ENCODE measurements around the gene TNRC6A.
"Not testable (repeated sequence)": the region's sequence is repeated elsewhere in the genome, so short reads cannot be mapped to it uniquely, and the experiment has no call there.

Gene TNRC6A

DNA sequence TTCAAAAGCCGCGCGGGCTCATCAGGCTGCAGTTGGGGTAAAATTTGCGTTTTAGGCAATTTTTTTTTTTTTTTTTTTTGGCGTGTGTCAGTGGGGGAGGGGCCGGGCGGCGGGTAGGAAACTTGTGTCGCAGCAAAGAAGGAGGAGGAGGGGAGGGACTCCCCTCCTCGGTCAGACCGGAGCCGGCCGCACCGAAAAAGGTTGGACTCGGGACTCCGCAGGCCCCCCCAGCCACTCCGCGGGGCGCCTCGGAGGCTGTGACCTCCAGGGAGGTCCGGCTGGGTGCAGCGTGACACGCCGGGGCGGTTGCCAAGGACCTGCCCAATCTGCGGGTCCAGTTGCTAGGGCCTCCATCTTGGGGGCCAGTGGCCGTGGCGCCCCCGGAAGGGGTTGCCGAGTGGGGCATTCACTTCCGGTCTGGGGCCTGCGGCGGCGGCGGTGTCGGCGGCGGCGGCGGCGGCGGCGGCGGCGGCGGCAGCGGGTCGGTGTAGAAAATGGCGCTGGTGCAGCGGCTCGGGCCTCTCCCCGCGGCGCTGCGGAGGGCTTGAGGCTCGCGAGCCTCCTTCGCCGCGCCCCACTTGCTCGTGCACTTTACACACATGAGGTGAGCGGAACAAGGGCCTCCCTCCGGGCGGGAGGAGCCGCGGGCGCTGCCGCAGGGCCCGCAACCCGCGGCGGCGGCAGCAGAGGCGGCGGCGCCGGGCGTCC, at the start of gene TNRC6A:
TNRC6A (plus strand) TSS at position 409 of the 708 bp plus-strand sequence; CDS start at position 600, 191 bp downstream.
- DNase-seq (ENCODE audit: extremely low read depth in 1 of 2, low read depth in 1 of 2): peak; percentile 74 to 75

GRCh38 chr16:24681793-24682192, 47.7 kb upstream of the TNRC6A start:
- DNase-seq (ENCODE audit: extremely low read depth in 1 of 2, low read depth in 1 of 2): no peak

DNA sequence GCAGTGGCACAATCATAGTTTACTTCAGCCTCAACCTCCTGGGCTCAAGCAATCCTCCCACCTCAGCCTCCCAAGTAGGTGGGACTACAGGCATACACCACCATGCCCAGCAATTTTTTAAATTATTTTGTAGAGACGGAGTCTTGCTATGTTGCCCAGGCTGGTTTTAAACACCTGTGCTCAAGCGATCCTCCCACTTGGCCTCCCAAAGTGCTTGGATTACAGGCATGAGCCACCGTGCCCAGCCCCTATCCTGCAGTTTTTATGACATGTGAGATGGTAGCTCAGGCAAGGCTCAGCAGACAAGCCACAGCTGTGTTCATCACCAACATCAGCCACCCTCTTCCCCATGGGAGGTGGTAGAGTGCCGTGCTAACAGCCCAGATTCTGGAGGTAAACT, 46.2 kb upstream of the TNRC6A start:
- DNase-seq (ENCODE audit: extremely low read depth in 1 of 2, low read depth in 1 of 2): no peak

- no peak for DNase-seq (ENCODE audit: extremely low read depth in 1 of 2, low read depth in 1 of 2)
Observed at GRCh38 chr16:24683847-24684493, 45.5 kb upstream of the TNRC6A start.

DNA sequence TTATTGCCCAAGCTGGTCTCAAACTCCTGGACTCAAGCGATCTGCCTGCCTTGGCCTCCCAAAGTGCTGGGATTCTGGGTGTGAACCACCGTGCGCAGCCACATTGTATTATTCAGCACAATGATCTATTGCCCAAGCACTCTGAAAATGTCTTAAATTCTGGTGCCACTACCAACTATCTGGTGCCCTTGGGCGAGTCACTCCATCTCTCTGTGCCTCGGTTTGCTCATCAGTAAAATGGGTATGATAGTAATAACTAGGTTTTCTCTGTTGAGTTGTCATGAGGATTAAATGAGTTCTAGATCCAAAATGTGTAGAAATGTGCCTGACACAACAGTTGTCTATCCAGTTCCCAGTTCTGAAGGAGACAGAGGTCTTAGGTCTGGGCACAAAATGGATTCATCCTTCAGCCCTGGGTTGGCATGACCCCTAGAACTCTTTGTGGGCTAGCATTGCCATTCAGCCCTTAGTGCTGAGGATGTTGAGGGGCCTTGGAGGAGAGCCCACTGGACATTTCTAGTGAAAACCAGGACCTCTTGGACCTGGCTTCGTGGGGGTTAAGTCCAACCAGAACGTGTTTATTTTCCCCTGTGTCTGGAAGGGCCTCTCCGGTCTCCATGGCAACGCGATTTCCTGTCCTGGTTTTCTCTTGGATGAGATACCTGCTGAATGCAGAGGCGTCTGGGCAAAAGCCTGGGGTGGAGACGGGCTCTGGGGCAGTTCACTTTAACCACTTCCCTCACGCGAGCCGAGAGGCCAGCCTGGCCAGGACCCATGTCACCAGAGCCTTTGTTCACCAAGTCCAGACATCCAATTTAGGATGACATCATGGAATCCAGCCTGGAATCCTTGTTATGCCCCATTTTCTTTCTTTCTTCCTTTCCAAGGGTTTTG, 43.7 kb upstream of the TNRC6A start:
- DNase-seq (ENCODE audit: extremely low read depth in 1 of 2, low read depth in 1 of 2): no peak

DNA sequence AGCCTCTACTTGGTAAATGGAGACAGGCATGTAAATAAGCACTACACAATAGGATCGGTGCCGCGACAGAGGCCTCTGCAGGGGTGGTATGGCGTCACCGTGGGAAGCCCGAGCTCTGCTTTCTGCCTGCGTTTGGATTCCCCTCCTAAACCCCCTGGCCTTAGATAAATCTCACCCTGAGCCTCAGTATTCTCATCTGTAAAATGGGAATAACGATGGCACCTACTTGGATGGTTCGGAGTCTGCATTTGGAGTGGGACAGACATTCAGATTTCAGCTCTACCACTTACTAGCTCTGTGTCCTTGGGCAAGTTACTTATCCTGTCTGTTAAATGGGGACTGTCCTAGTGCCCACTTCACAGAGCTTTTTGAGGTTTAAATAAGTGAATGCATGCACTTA, 42.8 kb upstream of the TNRC6A start:
- no peak for DNase-seq (ENCODE audit: extremely low read depth in 1 of 2, low read depth in 1 of 2)

DNA sequence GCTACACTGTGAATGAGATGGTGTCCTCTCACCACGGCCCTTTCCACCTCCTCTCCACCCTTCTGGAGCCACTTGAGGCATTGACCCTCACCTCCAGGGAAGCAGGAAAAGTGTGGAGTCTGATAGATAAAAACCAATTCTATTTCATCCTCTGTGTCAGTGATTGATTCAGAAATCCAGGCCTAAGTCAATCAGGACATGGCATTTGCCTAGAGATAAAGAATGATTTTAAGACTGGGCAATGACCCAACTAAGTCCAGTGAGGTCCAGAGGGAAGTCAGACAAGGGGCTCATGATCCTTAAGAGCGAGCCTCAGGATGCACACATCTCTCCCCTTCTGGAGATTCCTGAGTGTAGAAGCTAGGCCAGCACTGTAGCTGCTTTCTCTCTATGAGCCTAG, 41.1 kb upstream of the TNRC6A start:
- no peak for DNase-seq (ENCODE audit: extremely low read depth in 1 of 2, low read depth in 1 of 2)

GRCh38 chr16:24689128-24689527, 40.3 kb upstream of the TNRC6A start:
- DNase-seq (ENCODE audit: extremely low read depth in 1 of 2, low read depth in 1 of 2): no peak

DNA sequence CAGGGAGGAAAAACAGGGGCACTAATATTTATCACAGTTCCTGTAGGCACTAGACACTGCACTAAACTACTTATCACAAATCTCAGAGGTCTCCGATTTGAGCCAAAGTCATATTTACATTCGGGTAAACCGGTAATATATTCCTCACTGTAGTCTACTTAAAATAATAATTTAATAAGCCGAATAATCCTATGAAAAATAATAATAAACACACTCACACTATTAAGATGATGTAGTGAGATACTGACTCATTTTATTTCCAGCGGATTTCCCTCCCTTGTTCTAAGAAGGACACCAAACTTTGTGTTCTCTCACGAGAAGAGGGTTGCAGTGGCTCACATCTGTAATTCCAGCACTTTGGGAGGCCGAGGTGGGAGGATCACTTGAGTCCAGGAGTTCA, 36.6 kb upstream of the TNRC6A start:
- DNase-seq (ENCODE audit: extremely low read depth in 1 of 2, low read depth in 1 of 2): no peak

GRCh38 chr16:24694931-24695330, 34.5 kb upstream of the TNRC6A start:
- DNase-seq (ENCODE audit: extremely low read depth in 1 of 2, low read depth in 1 of 2): no peak

- DNase-seq (ENCODE audit: extremely low read depth in 1 of 2, low read depth in 1 of 2): no peak
Observed at GRCh38 chr16:24696699-24697098, 32.8 kb upstream of the TNRC6A start.

DNA sequence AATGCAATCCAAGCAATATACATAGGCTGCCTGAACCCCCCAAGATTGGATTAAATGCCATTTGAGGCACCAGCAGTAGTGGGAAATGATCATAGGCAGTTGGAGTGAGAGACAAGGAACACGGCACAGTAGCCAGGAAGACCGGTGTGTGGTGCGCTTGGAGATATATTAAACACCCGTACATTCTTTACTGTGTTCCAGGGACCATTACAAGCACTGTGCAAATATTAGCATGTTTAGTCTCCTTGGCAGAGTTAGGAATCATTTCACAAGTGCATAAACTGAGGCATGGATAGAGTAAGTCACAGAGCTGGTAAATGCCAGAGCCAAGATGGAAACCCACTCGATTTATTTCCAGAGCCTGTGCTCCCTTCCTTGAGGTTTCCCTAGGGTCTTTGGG, 31.1 kb upstream of the TNRC6A start:
- no peak for DNase-seq (ENCODE audit: extremely low read depth in 1 of 2, low read depth in 1 of 2)

- no peak for DNase-seq (ENCODE audit: extremely low read depth in 1 of 2, low read depth in 1 of 2)
Observed at GRCh38 chr16:24699151-24699723, 30.2 kb upstream of the TNRC6A start.

DNA sequence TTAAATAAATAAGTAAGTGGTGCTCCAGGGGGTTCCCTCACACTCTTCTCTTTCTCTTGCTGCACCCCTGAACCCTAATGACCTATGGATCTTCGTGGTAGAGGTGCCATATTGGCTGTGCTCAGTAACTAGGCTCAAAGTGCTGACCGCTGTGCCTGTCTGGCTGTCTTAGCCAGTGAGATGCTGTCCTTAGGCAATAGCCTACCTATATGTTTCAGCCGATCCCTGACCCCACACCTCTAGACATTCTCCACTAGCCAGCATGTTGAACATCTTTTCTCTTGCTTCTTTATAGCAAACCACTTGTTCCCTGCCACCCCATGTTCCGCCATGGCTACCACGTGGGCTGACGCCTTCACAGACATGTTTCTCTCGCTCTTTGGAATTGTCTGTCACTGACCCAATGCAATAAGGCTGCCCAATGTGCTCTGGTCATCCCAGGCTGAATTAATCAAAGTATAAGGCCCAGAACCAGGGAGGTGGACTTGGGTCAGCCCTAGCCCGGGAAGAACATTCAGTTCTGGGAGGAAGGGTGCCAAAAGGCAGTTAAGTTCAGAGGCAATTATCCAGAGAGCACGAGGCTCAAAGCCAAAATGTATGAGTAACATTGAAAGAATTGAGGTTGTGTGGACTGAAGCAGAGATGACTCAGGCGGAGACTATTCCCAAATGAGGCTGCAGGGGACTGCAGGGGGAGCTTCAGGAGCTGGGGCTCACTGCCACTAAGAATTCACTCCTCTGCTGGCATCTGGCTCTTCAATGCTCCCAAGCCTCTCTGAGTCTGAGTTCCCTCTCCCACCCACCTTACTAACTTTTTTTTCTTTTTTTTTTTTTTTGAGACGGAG, 28.7 kb upstream of the TNRC6A start:
- no peak for DNase-seq (ENCODE audit: extremely low read depth in 1 of 2, low read depth in 1 of 2)

DNA sequence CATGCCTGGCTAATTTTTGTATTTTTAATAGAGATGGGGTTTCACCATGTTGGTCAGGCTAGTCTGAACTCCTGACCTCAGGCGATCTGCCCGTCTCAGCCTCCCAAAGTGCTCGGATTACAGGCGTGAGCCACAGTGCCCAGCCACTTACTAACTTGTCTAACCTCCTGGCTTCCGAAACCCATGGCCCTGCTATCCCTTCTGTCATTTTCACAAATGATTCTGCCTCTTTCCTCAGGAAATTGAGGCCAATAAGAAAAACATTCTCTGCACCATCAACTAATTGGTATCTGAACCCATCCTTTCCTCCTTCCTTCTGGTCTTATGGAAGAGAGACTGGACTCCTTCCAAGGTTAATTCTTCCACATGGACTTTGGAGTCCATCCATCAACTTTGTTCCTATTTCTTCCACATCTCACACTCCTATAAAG, 27.9 kb upstream of the TNRC6A start:
- no peak for DNase-seq (ENCODE audit: extremely low read depth in 1 of 2, low read depth in 1 of 2)

GRCh38 chr16:24707760-24708159, 21.7 kb upstream of the TNRC6A start:
- not testable (repeated sequence) for DNase-seq (ENCODE audit: extremely low read depth in 1 of 2, low read depth in 1 of 2)

DNA sequence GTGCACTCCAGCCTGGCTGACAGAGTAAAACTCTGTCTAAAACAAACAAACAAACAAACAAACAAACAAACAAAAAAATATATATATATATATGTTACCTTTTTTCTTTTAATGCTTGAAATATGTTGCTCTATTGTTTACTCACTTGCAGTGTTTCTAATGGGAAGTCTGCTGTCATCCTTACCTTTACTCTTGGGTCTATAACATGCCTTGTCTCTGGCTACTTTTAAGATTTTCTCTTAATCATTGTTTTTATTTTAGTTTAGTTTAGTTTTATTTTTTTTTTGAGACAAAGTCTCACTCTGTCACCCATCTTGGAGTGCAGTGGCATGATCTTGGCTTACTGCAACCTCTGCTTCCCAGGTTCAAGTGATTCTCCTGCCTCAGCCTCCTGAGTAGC, 16.1 kb upstream of the TNRC6A start:
- no peak for DNase-seq (ENCODE audit: extremely low read depth in 1 of 2, low read depth in 1 of 2)

GRCh38 chr16:24717411-24717810, 12.0 kb upstream of the TNRC6A start:
- no peak for DNase-seq (ENCODE audit: extremely low read depth in 1 of 2, low read depth in 1 of 2)

DNA sequence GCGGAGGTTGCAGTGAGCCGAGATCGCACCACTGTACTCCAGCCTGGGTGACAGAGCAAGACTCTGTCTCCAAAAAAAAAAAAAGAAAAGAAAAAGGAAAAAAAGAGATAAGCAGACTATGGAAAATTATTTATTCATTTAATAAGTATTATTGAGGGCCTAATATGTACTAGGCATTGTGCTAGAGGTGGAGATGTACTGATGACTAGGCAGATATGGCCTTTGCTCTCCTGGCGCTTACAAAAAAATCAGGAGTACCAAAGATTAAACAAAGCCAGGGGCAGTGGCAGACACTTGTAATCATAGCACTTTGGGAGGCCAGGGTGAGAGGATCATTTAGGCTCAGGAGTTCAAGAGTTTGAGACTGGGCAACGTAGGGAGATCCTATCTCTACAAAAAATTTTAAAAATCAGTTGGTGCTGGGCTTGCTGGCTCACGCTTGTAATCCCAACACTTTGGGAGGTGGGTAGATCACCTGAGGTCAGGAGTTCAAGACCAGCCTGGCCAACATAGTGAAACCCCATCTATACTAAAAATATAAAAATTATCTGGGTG, 10.4 kb upstream of the TNRC6A start:
- DNase-seq (ENCODE audit: extremely low read depth in 1 of 2, low read depth in 1 of 2): no peak

DNA sequence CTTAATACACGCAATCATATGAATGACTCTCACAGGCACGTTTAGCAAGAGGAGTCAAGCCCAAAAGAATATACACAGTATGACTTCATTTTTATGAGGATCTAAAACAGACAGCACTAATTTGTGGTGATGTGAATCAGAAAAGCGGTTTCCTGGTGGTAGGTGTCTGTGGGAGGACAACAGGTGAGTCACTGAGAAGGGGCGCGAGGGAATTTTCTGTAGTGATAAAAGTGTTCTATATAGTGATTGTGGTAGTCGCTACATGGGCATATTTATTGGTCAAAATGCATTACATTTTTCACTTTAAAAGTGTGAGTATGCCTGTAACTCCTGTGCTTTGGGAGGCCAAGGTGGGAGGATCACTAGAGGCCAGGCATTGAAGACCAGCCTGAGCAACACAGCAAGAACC, 7.6 kb upstream of the TNRC6A start:
- DNase-seq (ENCODE audit: extremely low read depth in 1 of 2, low read depth in 1 of 2): peak; percentile 9 to 64

Measured in stimulated activated CD8-positive, alpha-beta memory T cell treated with anti-CD3 and anti-CD28 coated beads, Interleukin-7, amount 100 ng/mL, for 48 hours (primary cell).